Fibroblast of lung (primary cell): Measurements from ENCODE around the gene ABCB8. TPM values are rescaled to one million over a fixed set of nuclear protein-coding genes. Genes with fewer than 3 reads are reported as not detected.

Source experiments
- DNase-seq, 2 donors: peaks; one replicate each; pipeline versions ENCODE4 v3.0.0 to v3.0.0-alpha.2; 2010; ENCODE audit warnings: low read depth in 2 of 2
- H2AFZ ChIP-seq: 2 replicates; pipeline ENCODE4 v1.5.1; 2012; ENCODE audit warnings: low read length, control low read depth, inconsistent platforms
- H3K27ac ChIP-seq: 2 replicates; pipeline ENCODE4 v1.5.1; 2011; ENCODE audit warnings: low read length, control low read depth; ENCODE audit not compliant: insufficient read depth
- H3K27me3 ChIP-seq: 2 replicates; pipeline ENCODE4 v1.5.1; 2011; ENCODE audit warnings: mild to moderate bottlenecking, low read length; ENCODE audit not compliant: control insufficient read depth, insufficient read depth
- H3K36me3 ChIP-seq: 2 replicates; pipeline ENCODE4 v1.5.1; 2011; ENCODE audit warnings: low read length; ENCODE audit not compliant: control insufficient read depth, insufficient read depth
- H3K4me1 ChIP-seq: 2 replicates; pipeline ENCODE4 v1.5.1; 2011; ENCODE audit warnings: low read length; ENCODE audit not compliant: control insufficient read depth, insufficient read depth; ENCODE audit errors: extremely low read depth
- H3K4me2 ChIP-seq: 2 replicates; pipeline ENCODE4 v1.5.1; 2011; ENCODE audit warnings: low read length, control low read depth; ENCODE audit not compliant: insufficient read depth; ENCODE audit errors: extremely low read depth
- H3K4me3 ChIP-seq, 4 experiments: fragments of 200-600 bp in 1 of 4; sonication (generic) in 1 of 4; replicated peaks in 1 of 4; 2 replicates each; pipeline ENCODE4 v1.5.1; 2011 to 2016; ENCODE audit warnings: low read length in 4 of 4, low read depth in 3 of 4, mild to moderate bottlenecking in 3 of 4, control low read depth in 2 of 4, inconsistent platforms in 1 of 4, mixed read lengths in 1 of 4; ENCODE audit not compliant: insufficient read depth in 1 of 4; ENCODE audit errors: control extremely low read depth in 1 of 4
- H3K79me2 ChIP-seq: 2 replicates; pipeline ENCODE4 v1.5.1; 2012; ENCODE audit warnings: mild to moderate bottlenecking, low read length, inconsistent platforms; ENCODE audit not compliant: control insufficient read depth, insufficient read depth
- H3K9ac ChIP-seq: 2 replicates; pipeline ENCODE4 v1.5.1; 2011; ENCODE audit warnings: mild to moderate bottlenecking, low read length, control low read depth; ENCODE audit not compliant: insufficient read depth
- H3K9me3 ChIP-seq: 2 replicates; pipeline ENCODE4 v1.5.1; 2012; ENCODE audit warnings: low read depth, low read length; ENCODE audit not compliant: control insufficient read depth, insufficient read depth
- H4K20me1 ChIP-seq: 2 replicates; pipeline ENCODE4 v1.5.1; 2011; ENCODE audit warnings: low read length; ENCODE audit not compliant: control insufficient read depth, insufficient read depth; ENCODE audit errors: extremely low read depth
- EZH2 ChIP-seq: IDR thresholded peaks from 2 replicates; pipeline ENCODE4 v1.5.1; 2012; ENCODE audit warnings: low read length, control low read depth, mild to moderate bottlenecking; ENCODE audit errors: missing control alignments
- polyA plus RNA-seq, 2 donors: library from polyadenylated mRNA; depleted of rRNA in 1 of 2; stranded (reverse) in 1 of 2; unstranded in 1 of 2; fragments of >200 nt; gene quantifications; 2 replicates each; pipeline ENCODE4 v1.2.1, GENCODE V29; 2011 to 2012; ENCODE audit warnings: missing spikeins in 1 of 2
- total RNA-seq: library from RNA; depleted of rRNA; stranded (reverse); fragments of >200 nt; gene quantifications from 2 replicates; pipeline ENCODE4 v1.2.1, GENCODE V29; 2014
- TF ChIP-seq, protein P1 (sequence below), 2 donors: IDR thresholded peaks in 1 of 2; conservative IDR thresholded peaks in 1 of 2; 1 replicate in 1 of 2; 2 replicates in 1 of 2; pipeline ENCODE4 v1.5.1; 2011 to 2012; ENCODE audit warnings: low read length in 2 of 2, control low read depth in 1 of 2, inconsistent platforms in 1 of 2, low read depth in 1 of 2, mild to moderate bottlenecking in 1 of 2

ABCB8 gene
- total and polyA plus RNA-seq, 2 donors (not counting 1 experiment from before 2014, with no cell fraction given), result 12.1 to 20.0 TPM

DNA sequence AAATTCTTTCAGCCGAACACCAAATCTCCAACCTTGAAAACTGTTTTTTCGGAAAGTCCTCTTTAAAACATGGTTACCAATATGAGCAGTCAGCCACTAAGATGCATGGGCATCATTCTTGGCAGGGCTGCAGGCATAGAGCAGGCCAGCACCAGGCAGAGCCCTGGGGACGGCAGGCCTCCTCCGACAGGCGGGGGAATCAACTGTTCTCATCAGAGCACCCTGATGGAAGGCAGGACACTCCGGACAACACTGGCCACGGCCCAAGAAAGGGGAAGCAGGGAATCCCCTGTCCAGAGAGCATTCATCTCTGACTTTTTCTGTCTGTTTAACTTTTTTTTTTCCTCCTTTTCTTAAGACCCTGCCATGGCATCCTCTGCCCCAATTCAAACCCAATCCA lies 38.8 kb upstream of the ABCB8 start:
- H3K4me2 ChIP-seq, result no peak overlapping the region
- H4K20me1 ChIP-seq, result no peaks in the 10 kb centered on the region
- no peak for TF ChIP-seq EZH2
- TF ChIP-seq, protein P1, sequence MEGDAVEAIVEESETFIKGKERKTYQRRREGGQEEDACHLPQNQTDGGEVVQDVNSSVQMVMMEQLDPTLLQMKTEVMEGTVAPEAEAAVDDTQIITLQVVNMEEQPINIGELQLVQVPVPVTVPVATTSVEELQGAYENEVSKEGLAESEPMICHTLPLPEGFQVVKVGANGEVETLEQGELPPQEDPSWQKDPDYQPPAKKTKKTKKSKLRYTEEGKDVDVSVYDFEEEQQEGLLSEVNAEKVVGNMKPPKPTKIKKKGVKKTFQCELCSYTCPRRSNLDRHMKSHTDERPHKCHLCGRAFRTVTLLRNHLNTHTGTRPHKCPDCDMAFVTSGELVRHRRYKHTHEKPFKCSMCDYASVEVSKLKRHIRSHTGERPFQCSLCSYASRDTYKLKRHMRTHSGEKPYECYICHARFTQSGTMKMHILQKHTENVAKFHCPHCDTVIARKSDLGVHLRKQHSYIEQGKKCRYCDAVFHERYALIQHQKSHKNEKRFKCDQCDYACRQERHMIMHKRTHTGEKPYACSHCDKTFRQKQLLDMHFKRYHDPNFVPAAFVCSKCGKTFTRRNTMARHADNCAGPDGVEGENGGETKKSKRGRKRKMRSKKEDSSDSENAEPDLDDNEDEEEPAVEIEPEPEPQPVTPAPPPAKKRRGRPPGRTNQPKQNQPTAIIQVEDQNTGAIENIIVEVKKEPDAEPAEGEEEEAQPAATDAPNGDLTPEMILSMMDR (conservative IDR thresholded peaks at IDR 0.05 in 1 of 2, IDR thresholded peaks at IDR 0.05 in 1 of 2; ENCODE audit: low read depth in 1 of 2, low read length in 2 of 2), result no peak
- H3K79me2 ChIP-seq, result no peaks in the 10 kb centered on the region
- no peak overlapping the region for H3K4me3 ChIP-seq
- no peaks in the 10 kb centered on the region for H3K27me3 ChIP-seq
- H3K27ac ChIP-seq, result no peak overlapping the region
- H3K9me3 ChIP-seq, result no peaks in the 10 kb centered on the region
- H3K36me3 ChIP-seq, result no peaks in the 10 kb centered on the region
- DNase-seq, result no peak
- no peak overlapping the region for H2AFZ ChIP-seq
- no peaks in the 10 kb centered on the region for H3K4me1 ChIP-seq
- no peak overlapping the region for H3K9ac ChIP-seq

DNA sequence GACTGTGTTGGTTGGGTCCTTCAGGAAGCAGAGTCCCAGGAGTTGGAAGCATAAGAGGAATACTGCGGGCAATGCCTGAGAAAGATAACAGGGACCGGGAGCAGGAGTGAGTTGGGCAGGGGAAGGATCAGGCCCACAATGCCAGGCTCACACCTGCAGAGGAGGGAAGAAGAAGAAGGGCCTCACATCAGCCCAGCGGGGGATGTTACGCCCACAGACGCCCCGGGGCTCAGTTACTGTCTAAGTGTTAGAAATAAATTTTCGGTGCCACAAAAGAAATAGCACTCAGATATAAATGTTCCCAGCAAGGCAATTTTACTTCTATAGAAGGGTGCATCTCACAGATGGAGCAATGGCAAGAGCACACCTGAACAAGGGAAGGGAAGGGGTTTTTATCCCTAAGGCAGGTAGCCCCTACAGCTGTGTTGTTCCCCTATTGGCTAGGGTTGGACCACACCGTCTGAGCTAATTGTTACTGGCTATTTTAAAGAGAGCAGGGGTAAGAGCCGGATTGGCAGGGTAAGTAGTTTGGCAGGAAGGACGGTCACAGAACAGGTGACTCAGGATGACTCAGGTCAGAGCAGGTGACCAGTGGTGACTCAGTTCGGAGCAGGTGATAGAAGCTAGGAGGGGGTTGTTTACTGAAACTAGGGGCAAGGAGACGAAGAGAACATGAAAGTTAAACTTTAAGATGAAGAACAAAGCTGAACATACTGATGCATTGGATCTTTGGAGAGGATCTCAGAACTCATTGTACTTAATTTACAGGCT lies 37.6 kb upstream of the ABCB8 start, which contains the start of gene NOS3:
Gene NOS3, plus strand, starts transcription at position 602 of the 771 bp plus-strand sequence. CDS start 2,787 bp downstream, outside the sequence.
- no peak within 1 kb of the TSS for H3K27ac ChIP-seq

DNA sequence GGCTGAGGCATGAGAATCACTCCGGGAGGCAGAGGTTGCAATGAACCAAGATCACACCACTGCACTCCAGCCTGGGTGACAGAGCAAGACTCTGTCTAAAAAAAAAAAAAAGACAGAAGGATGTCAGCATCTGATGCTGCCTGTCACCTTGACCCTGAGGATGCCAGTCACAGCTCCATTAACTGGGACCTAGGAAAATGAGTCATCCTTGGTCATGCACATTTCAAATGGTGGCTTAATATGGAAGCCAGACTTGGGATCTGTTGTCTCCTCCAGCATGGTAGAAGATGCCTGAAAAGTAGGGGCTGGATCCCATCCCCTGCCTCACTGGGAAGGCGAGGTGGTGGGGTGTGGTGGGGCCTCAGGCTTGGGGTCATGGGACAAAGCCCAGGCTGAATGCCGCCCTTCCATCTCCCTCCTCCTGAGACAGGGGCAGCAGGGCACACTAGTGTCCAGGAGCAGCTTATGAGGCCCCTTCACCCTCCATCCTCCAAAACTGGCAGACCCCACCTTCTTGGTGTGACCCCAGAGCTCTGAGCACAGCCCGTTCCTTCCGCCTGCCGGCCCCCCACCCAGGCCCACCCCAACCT lies 36.1 kb upstream of the ABCB8 start:
- Histone ChIP-seq H3K79me2 (no peaks in the 10 kb centered on the region), H3K36me3 (no peaks in the 10 kb centered on the region), H3K27me3 (no peaks in the 10 kb centered on the region), H2AFZ (no peak overlapping the region), H3K9ac (no peak overlapping the region), H3K27ac (no peak overlapping the region), H3K4me2 (no peak overlapping the region), H3K4me3 (no peak overlapping the region), H3K4me1 (no peaks in the 10 kb centered on the region), H3K9me3 (no peaks in the 10 kb centered on the region), H4K20me1 (no peaks in the 10 kb centered on the region)
- TF ChIP-seq EZH2, result no peak
- TF ChIP-seq, protein P1 (conservative IDR thresholded peaks at IDR 0.05 in 1 of 2, IDR thresholded peaks at IDR 0.05 in 1 of 2; ENCODE audit: low read depth in 1 of 2, low read length in 2 of 2), result no peak
- DNase-seq, result no peak

More for the DNA sequence above, 37.6 kb upstream of the ABCB8 start, which contains the start of gene NOS3:
- H3K9ac ChIP-seq, result no peak within 1 kb of the TSS
- no peak within 1 kb of the TSS for H3K4me3 ChIP-seq
- TF ChIP-seq EZH2, result no peak
- TF ChIP-seq, protein P1 (conservative IDR thresholded peaks at IDR 0.05 in 1 of 2, IDR thresholded peaks at IDR 0.05 in 1 of 2; ENCODE audit: low read depth in 1 of 2, low read length in 2 of 2), result no peak
- no peaks in the 10 kb centered on the region for H4K20me1 ChIP-seq
- H3K4me1 ChIP-seq, result no peaks in the 10 kb centered on the region
- no peaks in the 10 kb centered on the region for H3K27me3 ChIP-seq
- no peak within 1 kb of the TSS for H3K4me2 ChIP-seq
- no peaks in the 10 kb centered on the region for H3K36me3 ChIP-seq
- DNase-seq, result no peak
- no peaks in the 10 kb centered on the region for H3K9me3 ChIP-seq
- no peaks in the 10 kb centered on the region for H3K79me2 ChIP-seq
- H2AFZ ChIP-seq, result no peak within 1 kb of the TSS
